Measurements from ENCODE around the gene ABCG5.

The ABCG5 gene

DNA sequence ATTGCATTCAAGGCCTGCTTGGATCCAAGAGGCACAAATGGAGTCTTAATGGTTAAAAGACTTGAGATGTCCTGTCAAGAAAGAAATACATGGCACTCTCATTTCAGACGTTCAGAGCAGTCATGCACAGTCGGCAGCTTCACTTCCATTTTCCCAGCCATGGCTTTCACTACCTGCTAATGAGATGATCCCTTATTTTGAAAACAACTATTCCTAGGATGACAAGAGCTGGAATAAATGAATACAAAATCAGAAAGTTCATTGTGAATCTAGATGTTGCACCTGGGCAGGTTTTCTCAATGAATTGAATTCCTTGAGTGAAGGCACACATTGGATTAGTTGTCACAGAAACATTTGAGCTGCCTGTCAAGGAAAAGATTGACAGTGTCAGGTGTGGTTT is 25.7 kb downstream of the ABCG5 start:
- TF ChIP-seq CTCF (IDR thresholded peaks at IDR 0.05; ENCODE audit: low read depth, low read length, missing control alignments) = no peak
- no peak for DNase-seq (ENCODE audit: low read depth)
- in situ Hi-C loops (cut with HindIII; ENCODE audit: low sequenced_read_pairs) = no loop called here
- no peak overlapping the region for H3K4me3 ChIP-seq (ENCODE audit: low read depth, low read length)

- TF ChIP-seq CTCF (IDR thresholded peaks at IDR 0.05; ENCODE audit: low read depth, low read length, missing control alignments) = no peak
- in situ Hi-C loops (cut with HindIII; ENCODE audit: low sequenced_read_pairs) = no loop called here
- no peak overlapping the region for H3K4me3 ChIP-seq (ENCODE audit: low read depth, low read length)
- no peak for DNase-seq (ENCODE audit: low read depth)
These were observed 26.6 kb downstream of the ABCG5 start for GRCh38 chr2:43812006-43812405.

DNA sequence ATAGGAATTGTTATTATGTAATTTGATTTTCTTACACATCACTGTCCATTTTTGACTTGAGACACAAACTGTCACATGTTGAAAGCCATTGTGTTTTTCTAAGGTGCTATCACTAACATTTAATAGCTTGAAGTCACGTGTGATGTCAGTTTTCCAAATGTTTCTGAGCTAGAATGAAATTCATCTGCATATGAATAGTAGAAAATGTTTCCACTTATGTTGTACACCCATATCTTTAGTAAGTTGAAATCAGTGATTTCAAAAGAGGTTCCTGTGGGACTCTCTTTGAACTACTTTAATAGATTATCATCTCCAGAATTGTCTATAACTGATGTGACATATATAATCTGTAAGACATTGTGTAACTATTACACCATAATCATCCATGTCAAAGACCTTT is 27.8 kb downstream of the ABCG5 start:
- in situ Hi-C loops (cut with HindIII; ENCODE audit: low sequenced_read_pairs) = no loop called here
- DNase-seq (ENCODE audit: low read depth) = no peak
- TF ChIP-seq CTCF (IDR thresholded peaks at IDR 0.05; ENCODE audit: low read depth, low read length, missing control alignments) = no peak
- H3K4me3 ChIP-seq (ENCODE audit: low read depth, low read length) = no peak overlapping the region

DNA sequence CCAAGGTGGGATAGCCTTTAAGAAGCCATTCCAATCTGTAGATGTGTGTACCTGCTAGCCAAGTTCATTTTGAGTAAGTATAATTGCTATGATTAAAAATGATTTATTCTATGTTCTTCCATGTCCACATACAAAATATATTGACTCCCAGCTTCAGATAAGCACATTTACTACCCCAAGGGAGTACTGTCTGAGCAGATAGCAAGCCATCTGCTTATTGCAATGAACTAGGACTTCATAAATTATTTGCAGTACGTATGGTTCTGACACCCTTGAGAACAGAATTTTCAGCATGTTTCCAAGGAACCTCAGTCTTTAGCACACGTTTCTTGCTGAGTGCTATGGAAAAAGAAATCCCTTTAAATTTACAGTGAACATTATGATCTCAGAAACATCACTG is 28.2 kb downstream of the ABCG5 start:
- TF ChIP-seq CTCF (IDR thresholded peaks at IDR 0.05; ENCODE audit: low read depth, low read length, missing control alignments) = no peak
- in situ Hi-C loops (cut with HindIII; ENCODE audit: low sequenced_read_pairs) = no loop called here
- DNase-seq (ENCODE audit: low read depth) = no peak
- no peak overlapping the region for H3K4me3 ChIP-seq (ENCODE audit: low read depth, low read length)

GRCh38 chr2:43806719-43807031 is 32.0 kb downstream of the ABCG5 start:
- no peak for DNase-seq (ENCODE audit: low read depth)
- no peak for TF ChIP-seq CTCF (IDR thresholded peaks at IDR 0.05; ENCODE audit: low read depth, low read length, missing control alignments)
- in situ Hi-C loops (cut with HindIII; ENCODE audit: low sequenced_read_pairs) = no loop called here
- H3K4me3 ChIP-seq (ENCODE audit: low read depth, low read length) = no peak overlapping the region

DNA sequence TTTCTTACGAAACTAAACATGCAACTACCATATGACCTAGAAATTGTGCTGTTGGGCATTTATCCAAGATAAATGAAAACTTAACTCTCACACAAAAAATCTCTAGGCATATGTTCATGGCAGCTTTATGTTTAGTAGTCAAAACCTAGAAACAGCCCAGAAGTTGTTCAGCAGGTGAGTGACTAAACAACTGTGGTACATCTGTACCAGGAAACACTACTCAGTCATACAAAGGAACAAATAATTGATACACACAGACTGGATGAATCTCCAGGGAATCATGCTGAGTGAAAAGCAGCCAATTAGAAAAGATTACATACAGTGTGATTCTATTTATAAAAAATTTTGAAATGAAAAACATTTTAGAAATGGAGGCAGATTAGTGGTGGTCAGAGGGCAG is 35.5 kb downstream of the ABCG5 start:
- TF ChIP-seq CTCF (IDR thresholded peaks at IDR 0.05; ENCODE audit: low read depth, low read length, missing control alignments) = no peak
- H3K4me3 ChIP-seq (ENCODE audit: low read depth, low read length) = no peak overlapping the region
- DNase-seq (ENCODE audit: low read depth) = no peak
- in situ Hi-C loops (cut with HindIII; ENCODE audit: low sequenced_read_pairs) = no loop called here

DNA sequence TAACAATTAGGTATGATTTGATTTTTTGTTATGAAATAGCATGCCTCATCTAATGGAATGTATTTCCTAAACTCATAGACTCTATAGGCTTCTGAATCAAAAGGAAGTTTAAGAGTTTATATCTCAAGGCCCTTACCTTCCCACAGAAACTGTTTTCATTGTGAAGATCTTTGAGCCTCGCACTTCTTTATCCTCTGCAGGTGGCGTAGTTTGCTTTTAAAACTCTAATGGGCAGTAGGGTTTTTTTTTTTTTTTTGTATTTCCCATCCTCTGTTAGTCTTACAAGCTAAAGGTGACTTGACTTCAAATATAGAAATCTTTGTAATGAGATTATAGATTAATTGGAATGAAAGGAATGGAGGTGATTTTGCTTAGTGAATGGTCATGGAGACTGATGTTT is 36.5 kb downstream of the ABCG5 start:
- DNase-seq (ENCODE audit: low read depth) = no peak
- no peak for TF ChIP-seq CTCF (IDR thresholded peaks at IDR 0.05; ENCODE audit: low read depth, low read length, missing control alignments)
- in situ Hi-C loops (cut with HindIII; ENCODE audit: low sequenced_read_pairs) = no loop called here
- no peak overlapping the region for H3K4me3 ChIP-seq (ENCODE audit: low read depth, low read length)
